Activated CD8-positive, alpha-beta T cell treated with anti-CD3 and anti-CD28 coated beads for 36 hours (primary cell): ENCODE results near the gene RUNX1. TPM values are rescaled to one million over a fixed set of nuclear protein-coding genes. Genes with fewer than 3 reads are reported as not detected.
A peak's percentile ranks its signal among the peaks of the same experiment; 100 is the strongest.
"Not testable (repeated sequence)": the region's sequence is repeated elsewhere in the genome, so short reads cannot be mapped to it uniquely, and the experiment has no call there.

Experiments
- ATAC-seq: fragments of 200-7000 bp; cut with Tn5 transposase; one replicate; pipeline ENCODE4 v1.10.0; 2021; ENCODE audit warnings: mild to moderate bottlenecking, moderate library complexity
- CTCF ChIA-PET: fragments of 350-600 bp; sonication (Branson Sonifier 250); formaldehyde crosslinking; loops from one replicate; lab custom pipeline; 2021; ENCODE audit warnings: antibody characterized with exemption; lab: Charles Lee
- POLR2A ChIA-PET: fragments of 350-600 bp; sonication (Branson Sonifier 250); formaldehyde crosslinking; loops from one replicate; lab custom pipeline; 2021; ENCODE audit warnings: antibody characterized with exemption; lab: Charles Lee
- DNase-seq: peaks from one replicate; pipeline ENCODE4 v3.0.0-alpha.2; 2020
- H3K27ac Mint-ChIP-seq: one replicate; pipeline ENCODE4 v1.8.0; 2021; ENCODE audit warnings: mild to moderate bottlenecking, mixed read lengths
- H3K27me3 Mint-ChIP-seq: one replicate; pipeline ENCODE4 v1.8.0; 2021; ENCODE audit warnings: mixed read lengths
- H3K36me3 Mint-ChIP-seq: one replicate; pipeline ENCODE4 v1.8.0; 2021; ENCODE audit warnings: low read depth, mixed read lengths
- H3K4me1 Mint-ChIP-seq: one replicate; pipeline ENCODE4 v1.8.0; 2021; ENCODE audit warnings: low read depth, mixed read lengths
- H3K4me3 Mint-ChIP-seq: one replicate; pipeline ENCODE4 v1.8.0; 2021; ENCODE audit warnings: mild to moderate bottlenecking, moderate library complexity, mixed read lengths
- H3K9me3 Mint-ChIP-seq: one replicate; pipeline ENCODE4 v1.8.0; 2021; ENCODE audit warnings: mixed read lengths
- intact Hi-C: fragments of 100-400 bp; cut with micrococcal nuclease; formaldehyde crosslinking; loops from one replicate; pipeline ENCODE4 v1.10.0; 2022
- total RNA-seq, 2 experiments: library from RNA; stranded (reverse); gene quantifications; one replicate each; pipeline ENCODE4 v1.2.3, GENCODE V29; 2021
- TF ChIP-seq, protein P1 (sequence below): fragments of 200-600 bp; IDR thresholded peaks from one replicate; pipeline ENCODE4 v1.8.0; 2022; ENCODE audit warnings: antibody characterized with exemption, mild to moderate bottlenecking

Gene RUNX1
- total RNA-seq, 2 experiments from 2014 or later: 18.7 to 19.0 TPM

DNA sequence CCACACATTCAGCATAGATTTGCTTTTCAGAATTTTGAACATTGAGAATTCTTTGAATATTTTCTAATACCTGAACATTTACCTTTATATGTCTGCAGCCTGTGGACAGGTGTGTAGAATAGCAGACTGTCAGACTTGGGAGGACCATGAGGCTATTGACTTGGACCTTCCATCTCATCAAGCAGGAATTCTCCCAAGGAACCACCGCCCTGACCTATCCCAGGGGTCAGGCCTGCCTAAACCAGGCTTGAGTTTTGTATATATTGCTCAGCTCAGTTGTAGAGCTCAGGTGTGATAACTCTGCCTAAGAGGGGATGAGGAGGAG lies 53.2 kb downstream of the RUNX1 start:
- ChIA-PET CTCF (no interaction called here), POLR2A (interaction anchor here (0.6 to 2.0 kb wide), 5 partner anchors 9 to 106 kb away, joined by 3 to 6 read pairs (median 4); no protein-coding TSS in a partner anchor)
- no peak overlapping the region for H3K4me3 Mint-ChIP-seq
- intact Hi-C loops: no loop called here
- ATAC-seq (peak; percentile 8), DNase-seq (no peak)
- TF ChIP-seq, protein P1, sequence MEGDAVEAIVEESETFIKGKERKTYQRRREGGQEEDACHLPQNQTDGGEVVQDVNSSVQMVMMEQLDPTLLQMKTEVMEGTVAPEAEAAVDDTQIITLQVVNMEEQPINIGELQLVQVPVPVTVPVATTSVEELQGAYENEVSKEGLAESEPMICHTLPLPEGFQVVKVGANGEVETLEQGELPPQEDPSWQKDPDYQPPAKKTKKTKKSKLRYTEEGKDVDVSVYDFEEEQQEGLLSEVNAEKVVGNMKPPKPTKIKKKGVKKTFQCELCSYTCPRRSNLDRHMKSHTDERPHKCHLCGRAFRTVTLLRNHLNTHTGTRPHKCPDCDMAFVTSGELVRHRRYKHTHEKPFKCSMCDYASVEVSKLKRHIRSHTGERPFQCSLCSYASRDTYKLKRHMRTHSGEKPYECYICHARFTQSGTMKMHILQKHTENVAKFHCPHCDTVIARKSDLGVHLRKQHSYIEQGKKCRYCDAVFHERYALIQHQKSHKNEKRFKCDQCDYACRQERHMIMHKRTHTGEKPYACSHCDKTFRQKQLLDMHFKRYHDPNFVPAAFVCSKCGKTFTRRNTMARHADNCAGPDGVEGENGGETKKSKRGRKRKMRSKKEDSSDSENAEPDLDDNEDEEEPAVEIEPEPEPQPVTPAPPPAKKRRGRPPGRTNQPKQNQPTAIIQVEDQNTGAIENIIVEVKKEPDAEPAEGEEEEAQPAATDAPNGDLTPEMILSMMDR: no peak
- no peaks in the 10 kb centered on the region for H3K9me3 Mint-ChIP-seq
- peaks cover 9% of the 10 kb centered on the region for H3K36me3 Mint-ChIP-seq
- H3K27me3 Mint-ChIP-seq: no peaks in the 10 kb centered on the region
- H3K4me1 Mint-ChIP-seq: peaks cover 68% of the 10 kb centered on the region
- H3K27ac Mint-ChIP-seq: peak overlapping the region; percentile 71

DNA sequence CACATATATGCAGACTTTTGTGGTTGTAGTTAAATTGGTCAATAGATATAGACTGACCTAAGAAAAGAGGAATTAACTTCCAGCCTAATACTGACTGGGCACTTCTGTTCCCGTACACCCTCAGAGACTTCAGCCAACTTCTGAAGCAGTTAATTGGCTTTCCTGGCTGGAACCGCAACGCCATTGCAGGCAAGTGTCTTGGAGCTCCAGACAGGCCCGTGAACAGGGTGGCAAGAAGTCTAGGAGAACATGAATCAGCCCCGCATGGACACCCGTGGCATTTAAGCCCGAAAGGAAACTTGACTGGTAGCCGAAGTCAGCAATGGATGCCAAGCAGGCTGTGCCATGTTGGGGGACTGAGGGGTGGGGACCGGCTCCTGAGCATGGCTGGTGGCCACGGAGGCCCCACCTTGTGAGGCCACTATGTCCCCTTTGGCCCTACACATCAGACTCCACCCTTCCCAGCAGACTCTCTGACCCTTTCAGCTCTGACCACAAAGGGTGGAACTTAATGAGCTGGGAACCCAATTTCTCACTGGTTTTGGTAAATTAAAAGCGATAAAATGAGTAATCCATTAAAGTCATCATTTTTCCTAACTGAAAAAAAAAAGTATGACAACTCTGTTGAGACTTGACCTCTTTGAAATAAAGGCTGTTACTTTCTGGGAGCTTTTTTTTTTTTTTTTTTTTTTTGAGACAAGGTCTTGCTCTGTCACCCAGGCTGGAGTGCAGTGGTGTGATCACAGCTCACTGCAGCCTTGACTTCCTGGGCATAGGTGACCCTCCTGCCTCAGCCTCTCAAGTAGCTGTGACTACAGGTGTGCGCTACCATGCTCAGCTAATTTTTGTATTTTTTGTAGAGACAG lies 54.1 kb downstream of the RUNX1 start:
- peak; percentile 29 for ATAC-seq
- no peak overlapping the region for H3K4me3 Mint-ChIP-seq

DNA sequence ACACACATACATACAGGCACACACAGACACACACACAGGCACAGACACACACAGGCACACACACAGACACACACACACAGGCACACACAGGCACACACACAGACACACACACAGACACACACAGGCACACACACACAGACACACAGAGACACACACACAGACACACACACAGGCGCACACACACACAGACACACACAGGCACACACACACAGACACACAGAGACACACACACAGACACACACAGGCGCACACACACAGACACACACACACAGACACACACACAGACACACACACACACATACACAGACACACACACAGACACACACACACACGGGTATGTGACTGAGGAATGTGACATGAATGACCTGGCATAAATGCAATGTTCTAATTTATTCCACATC lies 55.6 kb downstream of the RUNX1 start:
- H3K27ac Mint-ChIP-seq, ATAC-seq, intact Hi-C loops, DNase-seq, H3K27me3 Mint-ChIP-seq, H3K4me3 Mint-ChIP-seq, H3K9me3 Mint-ChIP-seq, H3K36me3 Mint-ChIP-seq: not testable (repeated sequence)
- CTCF ChIA-PET: interaction anchor here (1.0 to 6.5 kb wide), 2 partner anchors 28 to 53 kb away, joined by 3 to 56 read pairs; no protein-coding TSS in a partner anchor
- POLR2A ChIA-PET: interaction anchor here (1.0 to 1.3 kb wide), 2 partner anchors 31 to 54 kb away, joined by 3 to 4 read pairs; no protein-coding TSS in a partner anchor
- peaks cover 73% of the 10 kb centered on the region for H3K4me1 Mint-ChIP-seq

More for the DNA sequence above, 54.1 kb downstream of the RUNX1 start:
- Mint-ChIP-seq H3K4me1 (peaks cover 72% of the 10 kb centered on the region), H3K27ac (peak overlapping the region; percentile 0), H3K27me3 (no peaks in the 10 kb centered on the region), H3K36me3 (peaks cover 9% of the 10 kb centered on the region), H3K9me3 (no peaks in the 10 kb centered on the region)
- intact Hi-C loops: no loop called here
- DNase-seq: no peak
- TF ChIP-seq, protein P1: no peak
- CTCF ChIA-PET: no interaction called here
- POLR2A ChIA-PET: interaction anchor here (0.7 to 1.9 kb wide), 4 partner anchors 9 to 105 kb away, joined by 3 to 6 read pairs (median 4); no protein-coding TSS in a partner anchor

DNA sequence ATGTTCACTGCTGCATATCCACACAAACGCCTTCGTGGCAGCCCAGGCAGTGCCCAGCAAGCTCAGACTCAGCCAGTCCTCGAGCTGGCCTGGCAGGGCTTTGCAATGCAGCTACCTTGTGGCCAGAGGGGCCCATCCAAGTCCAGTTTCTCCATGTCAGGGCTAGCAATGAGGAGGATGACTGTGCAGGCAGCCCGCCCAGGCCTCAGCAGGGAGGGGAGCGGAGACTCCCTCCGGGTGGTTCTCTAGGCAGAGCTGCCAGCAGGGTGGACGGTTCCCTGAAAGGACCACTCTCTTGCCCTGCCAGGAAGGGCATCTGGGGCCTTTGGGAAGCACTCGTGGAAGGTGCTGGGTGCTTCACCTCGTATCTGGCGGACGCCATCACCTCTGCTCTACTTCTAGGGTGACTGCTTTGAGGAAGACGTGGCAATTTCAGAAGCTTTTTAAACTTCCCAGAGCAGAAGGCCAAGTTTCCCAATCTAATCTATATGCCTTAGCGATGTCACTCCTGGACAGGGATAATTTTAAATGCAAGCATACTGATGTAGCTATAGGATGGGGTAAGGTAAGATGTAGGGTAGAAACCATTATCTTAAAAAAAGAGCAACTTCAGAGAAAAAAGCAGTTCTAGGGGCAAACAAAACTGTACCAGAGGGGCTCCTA lies 56.2 kb downstream of the RUNX1 start:
- Mint-ChIP-seq H3K27ac (no peak overlapping the region), H3K4me3 (no peak overlapping the region), H3K9me3 (no peaks in the 10 kb centered on the region), H3K4me1 (peaks cover 73% of the 10 kb centered on the region), H3K36me3 (peaks cover 2% of the 10 kb centered on the region), H3K27me3 (no peaks in the 10 kb centered on the region)
- DNase-seq (no peak), ATAC-seq (no peak)
- TF ChIP-seq, protein P1: no peak
- intact Hi-C loops: no loop called here
- ChIA-PET CTCF (interaction anchor here (1.0 to 6.5 kb wide), 2 partner anchors 27 to 53 kb away, joined by 3 to 56 read pairs; no protein-coding TSS in a partner anchor), POLR2A (interaction anchor here (0.7 to 1.3 kb wide), 3 partner anchors 32 to 106 kb away, joined by 3 to 4 read pairs (median 4); no protein-coding TSS in a partner anchor)

DNA sequence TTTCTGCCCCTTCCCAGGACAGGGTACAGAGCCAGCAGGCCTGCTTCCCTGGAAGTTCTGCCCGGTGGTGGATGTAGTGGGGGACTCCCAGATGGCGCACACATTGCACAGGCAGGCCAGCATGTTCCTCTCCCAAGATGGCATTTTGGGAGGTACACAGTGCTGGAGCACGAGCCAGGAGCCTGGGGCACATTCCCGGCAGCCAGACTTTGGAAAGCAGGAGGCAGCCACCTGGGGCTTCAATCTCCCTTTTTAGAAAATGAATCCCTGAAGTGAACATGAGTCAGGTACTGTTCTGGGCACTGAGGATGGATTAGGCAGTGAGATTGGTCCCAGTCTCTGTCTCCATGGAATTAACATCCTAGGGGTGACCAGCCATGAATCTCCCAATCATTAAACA lies 56.9 kb downstream of the RUNX1 start:
- ATAC-seq (no peak), DNase-seq (no peak)
- TF ChIP-seq, protein P1: no peak
- Mint-ChIP-seq H3K9me3 (no peaks in the 10 kb centered on the region), H3K27me3 (no peaks in the 10 kb centered on the region), H3K4me1 (peaks cover 73% of the 10 kb centered on the region), H3K36me3 (peaks cover under 1% of the 10 kb centered on the region), H3K27ac (no peak overlapping the region), H3K4me3 (no peak overlapping the region)
- POLR2A ChIA-PET: interaction anchor here (1.3 to 11.7 kb wide), 2 partner anchors 33 to 55 kb away, joined by 3 to 183 read pairs; partner anchors contain the start of gene RUNX1
- intact Hi-C loops: no loop called here
- CTCF ChIA-PET: interaction anchor here (6.5 kb wide), 1 partner anchor 54 kb away, joined by 56 read pairs; no protein-coding TSS in a partner anchor
